Measurements from ENCODE around the gene ZNF593.

DNA sequence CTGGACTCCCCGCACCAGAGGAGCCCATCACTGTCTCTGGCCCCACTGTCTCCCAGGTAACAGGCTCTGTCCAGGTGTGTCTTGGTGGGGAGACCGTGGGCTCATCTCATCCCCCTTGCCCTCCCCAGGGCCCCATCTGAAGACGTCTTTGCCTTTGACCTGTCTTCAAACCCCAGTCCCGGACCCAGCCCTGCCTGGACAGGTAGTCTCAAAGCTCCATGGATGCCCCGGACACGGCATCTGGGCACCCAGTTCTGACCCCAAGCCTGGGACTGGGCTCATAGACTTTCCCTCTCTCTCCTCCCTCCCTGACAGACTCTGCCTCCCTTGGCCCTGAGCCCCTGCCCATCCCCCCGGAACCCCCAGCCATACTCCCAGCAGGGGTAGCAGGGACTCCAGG is 14.4 kb downstream of the ZNF593 start:
- TF ChIP-seq TAF1 (IDR thresholded peaks at IDR 0.05; ENCODE audit: borderline replicate concordance, low read depth, low read length) (no peak), POLR2AphosphoS5 (IDR thresholded peaks at IDR 0.05; ENCODE audit: low read depth, low read length) (no peak), POLR2A (IDR thresholded peaks at IDR 0.05; ENCODE audit: low read depth, low read length) (no peak)

Measured in GM12892 (cell line).